Neutrophil (primary cell): ENCODE data around the gene EYS.
"Not testable (repeated sequence)": the region's sequence is repeated elsewhere in the genome, so short reads cannot be mapped to it uniquely, and the experiment has no call there.

Source experiments
- H3K27ac ChIP-seq: fragments of 200-600 bp; sonication (generic); 2 replicates; pipeline ENCODE4 v1.5.1; 2016; ENCODE audit warnings: mild to moderate bottlenecking, moderate library complexity
- H3K27me3 ChIP-seq: fragments of 200-600 bp; sonication (generic); 2 replicates; pipeline ENCODE4 v1.6.0; 2016; ENCODE audit warnings: mild to moderate bottlenecking
- H3K36me3 ChIP-seq: fragments of 200-600 bp; sonication (generic); 2 replicates; pipeline ENCODE4 v1.5.1; 2017
- H3K4me1 ChIP-seq, 2 experiments: fragments of 200-600 bp in 1 of 2; sonication (generic) in 1 of 2; 1 replicate in 1 of 2; 2 replicates in 1 of 2; pipeline versions ENCODE4 v1.5.1 to v1.6.1; 2013 to 2016; ENCODE audit warnings: low read depth in 1 of 2, low read length in 1 of 2, mild to moderate bottlenecking in 1 of 2, moderate library complexity in 1 of 2; ENCODE audit not compliant: control insufficient read depth in 1 of 2, insufficient read depth in 1 of 2
- H3K4me3 ChIP-seq, 2 experiments: fragments of 200-600 bp in 1 of 2; sonication (generic) in 1 of 2; 1 replicate in 1 of 2; 2 replicates in 1 of 2; pipeline ENCODE4 v1.5.1; 2013 to 2016; ENCODE audit warnings: low read depth in 1 of 2, low read length in 1 of 2, mild to moderate bottlenecking in 1 of 2, moderate library complexity in 1 of 2
- H3K9me3 ChIP-seq: fragments of 200-600 bp; sonication (generic); 2 replicates; pipeline ENCODE4 v1.5.1; 2016
- TF ChIP-seq, protein P1 (sequence below): fragments of 200-600 bp; sonication (generic); IDR thresholded peaks from 2 replicates; pipeline ENCODE4 v1.5.1; 2016; ENCODE audit warnings: antibody characterized with exemption

Gene EYS

DNA sequence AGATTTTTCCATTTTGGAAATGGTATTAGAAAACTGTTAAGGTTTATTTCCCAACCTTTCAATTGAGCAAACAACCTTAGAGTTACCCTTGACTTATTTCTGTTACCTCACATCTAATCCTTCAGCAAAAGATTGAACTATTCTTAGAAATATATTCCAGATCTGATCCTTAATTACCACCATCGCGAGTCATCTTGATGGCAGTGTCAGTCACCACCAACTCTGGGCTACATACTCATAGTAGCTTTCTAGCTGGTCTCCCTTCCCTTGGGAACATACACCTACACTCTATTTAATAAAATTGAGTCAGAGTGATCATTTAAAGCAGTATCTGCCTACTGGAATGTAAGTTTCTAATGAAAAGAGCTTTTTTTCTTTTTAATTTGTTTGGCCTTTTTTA lies 308.2 kb downstream of the EYS start:
- Histone ChIP-seq H3K9me3 (no peaks in the 10 kb centered on the region), H3K4me1 (no peaks in the 10 kb centered on the region), H3K36me3 (no peaks in the 10 kb centered on the region), H3K27ac (no peak overlapping the region), H3K27me3 (no peaks in the 10 kb centered on the region), H3K4me3 (no peak overlapping the region)
- TF ChIP-seq, protein P1, sequence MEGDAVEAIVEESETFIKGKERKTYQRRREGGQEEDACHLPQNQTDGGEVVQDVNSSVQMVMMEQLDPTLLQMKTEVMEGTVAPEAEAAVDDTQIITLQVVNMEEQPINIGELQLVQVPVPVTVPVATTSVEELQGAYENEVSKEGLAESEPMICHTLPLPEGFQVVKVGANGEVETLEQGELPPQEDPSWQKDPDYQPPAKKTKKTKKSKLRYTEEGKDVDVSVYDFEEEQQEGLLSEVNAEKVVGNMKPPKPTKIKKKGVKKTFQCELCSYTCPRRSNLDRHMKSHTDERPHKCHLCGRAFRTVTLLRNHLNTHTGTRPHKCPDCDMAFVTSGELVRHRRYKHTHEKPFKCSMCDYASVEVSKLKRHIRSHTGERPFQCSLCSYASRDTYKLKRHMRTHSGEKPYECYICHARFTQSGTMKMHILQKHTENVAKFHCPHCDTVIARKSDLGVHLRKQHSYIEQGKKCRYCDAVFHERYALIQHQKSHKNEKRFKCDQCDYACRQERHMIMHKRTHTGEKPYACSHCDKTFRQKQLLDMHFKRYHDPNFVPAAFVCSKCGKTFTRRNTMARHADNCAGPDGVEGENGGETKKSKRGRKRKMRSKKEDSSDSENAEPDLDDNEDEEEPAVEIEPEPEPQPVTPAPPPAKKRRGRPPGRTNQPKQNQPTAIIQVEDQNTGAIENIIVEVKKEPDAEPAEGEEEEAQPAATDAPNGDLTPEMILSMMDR: no peak

DNA sequence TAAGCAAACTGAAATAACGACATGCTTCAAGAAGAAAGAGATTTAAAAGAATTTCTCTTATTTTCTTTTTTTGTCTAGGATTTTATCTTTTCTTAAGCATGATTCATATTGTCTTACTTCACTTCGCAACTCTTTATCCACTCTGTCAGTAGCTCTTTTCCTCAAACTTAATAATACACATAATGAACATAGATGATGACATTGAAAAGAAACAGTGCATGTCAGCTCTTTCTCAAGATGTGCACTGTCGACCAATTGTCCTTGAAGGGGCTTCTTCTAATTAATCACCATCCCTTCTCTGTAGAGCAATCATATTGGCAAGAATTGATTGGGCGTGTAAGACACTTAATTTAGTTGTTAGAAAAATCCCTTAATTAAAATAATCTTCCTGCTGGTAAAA lies 356.5 kb downstream of the EYS start:
- Histone ChIP-seq H3K9me3 (no peaks in the 10 kb centered on the region), H3K36me3 (no peaks in the 10 kb centered on the region), H3K4me1 (no peaks in the 10 kb centered on the region), H3K4me3 (no peak overlapping the region), H3K27ac (no peak overlapping the region), H3K27me3 (no peaks in the 10 kb centered on the region)
- TF ChIP-seq, protein P1: no peak

DNA sequence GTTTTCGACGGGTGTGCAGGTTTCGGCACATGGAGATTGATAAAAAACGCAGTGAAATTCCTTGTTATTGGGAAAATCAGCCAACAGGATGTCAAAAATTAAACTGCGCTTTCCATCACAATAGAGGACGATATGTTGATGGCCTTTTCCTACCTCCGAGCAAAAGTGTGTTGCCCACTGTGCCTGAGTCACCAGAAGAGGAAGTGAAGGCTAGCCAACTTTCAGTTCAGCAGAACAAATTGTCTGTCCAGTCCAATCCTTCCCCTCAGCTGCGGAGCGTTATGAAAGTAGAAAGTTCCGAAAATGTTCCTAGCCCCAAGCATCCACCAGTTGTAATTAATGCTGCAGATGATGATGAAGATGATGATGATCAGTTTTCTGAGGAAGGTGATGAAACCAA lies 404.4 kb downstream of the EYS start:
- not testable (repeated sequence) for H3K27ac ChIP-seq, H3K9me3 ChIP-seq, H3K4me1 ChIP-seq, H3K36me3 ChIP-seq, H3K4me3 ChIP-seq, H3K27me3 ChIP-seq

DNA sequence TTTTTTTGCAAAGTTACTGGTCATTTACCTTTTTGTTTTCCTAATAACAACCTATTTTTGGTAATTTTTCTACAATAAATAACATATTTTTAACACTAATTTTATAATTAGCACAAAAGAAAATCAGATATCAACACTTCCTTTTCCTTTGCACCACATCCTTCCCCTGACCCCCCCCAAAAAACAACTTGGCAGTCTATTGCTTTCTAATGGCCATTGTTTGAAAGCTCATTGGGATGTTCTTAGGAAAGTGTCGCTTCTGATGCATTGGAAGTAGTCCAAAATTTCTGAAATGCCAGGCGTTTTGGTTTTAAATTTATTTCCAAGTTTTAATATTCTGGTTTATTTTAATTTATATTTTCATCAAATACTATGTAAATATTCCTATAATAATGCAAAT lies 407.8 kb downstream of the EYS start:
- Histone ChIP-seq H3K27ac (no peak overlapping the region), H3K4me1 (no peaks in the 10 kb centered on the region), H3K36me3 (no peaks in the 10 kb centered on the region), H3K9me3 (no peaks in the 10 kb centered on the region), H3K4me3 (no peak overlapping the region), H3K27me3 (no peaks in the 10 kb centered on the region)
- TF ChIP-seq, protein P1: no peak

DNA sequence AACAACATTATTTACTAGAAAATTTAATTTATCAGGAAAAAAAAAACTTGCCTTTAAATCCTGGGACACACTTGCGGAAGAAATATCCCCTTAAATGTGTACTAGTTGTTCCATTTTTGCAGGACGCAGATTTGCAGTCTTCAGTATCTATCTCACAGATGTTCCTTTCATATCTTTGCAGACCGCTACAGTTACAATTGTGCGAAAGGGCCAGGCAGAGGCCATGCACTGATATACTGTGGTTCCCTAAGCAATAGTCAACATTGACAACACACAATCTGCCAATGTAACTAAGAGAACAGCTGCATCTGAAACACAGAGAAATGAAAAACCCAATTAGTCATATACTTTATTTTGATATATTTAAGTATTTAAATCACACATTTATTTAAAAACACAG lies 411.2 kb downstream of the EYS start:
- H3K27ac ChIP-seq: no peak overlapping the region
- no peaks in the 10 kb centered on the region for H3K9me3 ChIP-seq
- H3K4me1 ChIP-seq: no peaks in the 10 kb centered on the region
- TF ChIP-seq, protein P1: no peak
- H3K36me3 ChIP-seq: no peaks in the 10 kb centered on the region
- H3K4me3 ChIP-seq: no peak overlapping the region
- no peaks in the 10 kb centered on the region for H3K27me3 ChIP-seq

DNA sequence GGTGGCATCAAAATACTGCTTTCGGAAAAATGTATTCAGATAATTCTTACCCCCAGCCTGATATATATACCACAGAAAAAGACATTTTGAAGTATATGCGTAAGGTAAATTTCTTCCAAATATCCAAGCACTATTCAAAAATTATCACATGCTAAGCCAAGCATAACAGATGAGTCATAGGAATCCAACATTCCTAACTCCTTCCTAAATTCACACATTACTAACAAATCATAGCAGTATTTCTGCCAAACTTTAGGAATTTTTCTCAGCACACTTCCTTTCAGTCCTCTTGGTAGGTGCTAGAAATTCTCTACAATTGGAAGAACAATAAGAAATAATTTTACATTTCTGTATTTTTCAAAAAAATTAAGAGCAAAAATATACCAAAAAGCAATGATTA lies 417.5 kb downstream of the EYS start:
- H3K27me3 ChIP-seq: no peaks in the 10 kb centered on the region
- H3K4me1 ChIP-seq: no peaks in the 10 kb centered on the region
- no peaks in the 10 kb centered on the region for H3K9me3 ChIP-seq
- TF ChIP-seq, protein P1: no peak
- no peaks in the 10 kb centered on the region for H3K36me3 ChIP-seq
- no peak overlapping the region for H3K4me3 ChIP-seq
- no peak overlapping the region for H3K27ac ChIP-seq
